GM13976 (cell line): ENCODE measurements around the gene SGCA.

Source experiments
- DNase-seq: peaks from one replicate; pipeline ENCODE4 v3.0.0; 2012; ENCODE audit warnings: low spot score
- CTCF ChIP-seq: IDR thresholded peaks from 2 replicates; pipeline ENCODE4 v1.5.1; 2012; ENCODE audit warnings: borderline replicate concordance, mild to moderate bottlenecking; ENCODE audit not compliant: insufficient read depth; ENCODE audit errors: extremely low read depth, missing control alignments, control extremely low read depth
- in situ Hi-C: fragments of 300-500 bp; cut with MboI; formaldehyde crosslinking; loops from one replicate; pipeline ENCODE4 v1.12.0; 2022; ENCODE audit warnings: low sequenced_read_pairs, mixed read lengths, inconsistent platforms; ENCODE audit not compliant: unreplicated experiment

The SGCA gene

GRCh38 chr17:50203086-50203485, 37.3 kb downstream of the SGCA start:
- in situ Hi-C loops = no loop called here
- DNase-seq = no peak
- no peak for TF ChIP-seq CTCF

GRCh38 chr17:50203604-50204345, 38.0 kb downstream of the SGCA start:
- in situ Hi-C loops = no loop called here
- TF ChIP-seq CTCF = no peak
- no peak for DNase-seq

DNA sequence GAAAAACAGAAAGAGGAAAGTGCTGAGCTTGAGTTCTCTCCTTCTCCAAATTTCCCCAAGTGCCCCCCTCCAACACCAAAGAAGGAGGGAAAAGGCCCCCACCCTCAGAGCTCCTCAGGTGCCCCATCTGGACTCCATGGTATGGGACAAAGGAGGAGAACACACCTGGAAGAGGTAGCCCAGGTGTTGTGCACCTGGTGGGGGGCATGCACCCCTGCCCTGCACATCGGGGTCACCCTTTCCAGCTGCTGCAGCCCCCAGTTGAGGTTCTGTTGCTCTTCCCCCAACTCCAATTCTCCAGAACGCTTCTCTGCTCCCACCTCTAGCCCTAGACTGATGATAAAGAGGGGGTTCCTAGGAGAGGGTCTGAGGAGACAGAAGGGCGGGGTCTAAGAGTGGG, 38.6 kb downstream of the SGCA start:
- DNase-seq = no peak
- in situ Hi-C loops = no loop called here
- no peak for TF ChIP-seq CTCF

DNA sequence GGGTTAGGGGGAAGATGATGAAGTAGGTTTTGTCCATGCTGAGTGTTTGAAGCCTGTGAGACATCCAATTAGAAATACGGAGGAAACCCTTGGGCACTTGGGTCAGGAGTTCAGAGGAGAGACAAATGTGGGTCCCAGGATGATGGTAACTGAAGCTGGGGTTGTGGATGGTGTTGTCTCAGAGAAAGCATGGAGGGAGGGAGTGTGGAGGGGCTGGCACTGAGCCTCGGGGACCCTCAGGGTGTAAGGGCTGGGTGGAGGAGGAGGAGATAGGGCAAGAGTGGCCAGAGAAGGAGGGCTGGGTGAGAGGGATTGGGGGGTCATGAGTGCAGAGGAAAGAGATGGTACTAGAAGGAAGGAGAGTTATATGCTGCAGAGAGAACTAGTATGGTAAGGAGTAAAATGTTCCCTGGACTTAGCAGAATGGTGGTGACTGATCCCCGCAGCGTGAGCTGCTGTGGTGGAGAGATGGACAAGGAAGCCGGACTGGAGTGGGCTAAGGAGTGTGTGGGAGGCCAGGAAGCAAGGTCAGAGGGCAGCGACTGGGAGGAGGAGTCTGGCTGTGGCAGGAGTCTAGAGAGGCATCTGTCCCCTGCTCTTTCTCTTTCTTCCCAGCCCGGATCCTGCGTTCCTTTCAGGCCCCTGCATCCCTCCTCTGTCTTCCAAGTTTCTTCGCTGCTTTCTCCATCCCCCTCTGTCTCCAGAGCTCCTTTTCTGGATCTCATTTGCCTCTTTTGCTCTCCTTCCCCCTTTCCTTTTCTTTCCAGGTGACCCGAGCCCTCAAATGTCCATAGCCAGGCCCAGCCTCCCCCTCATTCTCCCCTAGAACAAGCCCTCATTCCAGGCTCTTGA, 39.5 kb downstream of the SGCA start:
- in situ Hi-C loops = no loop called here
- TF ChIP-seq CTCF = no peak
- no peak for DNase-seq

- in situ Hi-C loops = no loop called here
- TF ChIP-seq CTCF = no peak
- DNase-seq = no peak
These were observed 40.2 kb downstream of the SGCA start for GRCh38 chr17:50205963-50206505.

GRCh38 chr17:50206604-50207293, 40.9 kb downstream of the SGCA start:
- DNase-seq = no peak
- TF ChIP-seq CTCF = no peak
- in situ Hi-C loops = no loop called here
